Measurements from ENCODE around the gene STARD8. TPM values are rescaled to one million over a fixed set of nuclear protein-coding genes. Genes with fewer than 3 reads are reported as not detected.

STARD8 gene
- total and polyA plus RNA-seq, 2 donors (not counting 1 experiment from before 2014, with no cell fraction given): 0.33 to 0.54 TPM

DNA sequence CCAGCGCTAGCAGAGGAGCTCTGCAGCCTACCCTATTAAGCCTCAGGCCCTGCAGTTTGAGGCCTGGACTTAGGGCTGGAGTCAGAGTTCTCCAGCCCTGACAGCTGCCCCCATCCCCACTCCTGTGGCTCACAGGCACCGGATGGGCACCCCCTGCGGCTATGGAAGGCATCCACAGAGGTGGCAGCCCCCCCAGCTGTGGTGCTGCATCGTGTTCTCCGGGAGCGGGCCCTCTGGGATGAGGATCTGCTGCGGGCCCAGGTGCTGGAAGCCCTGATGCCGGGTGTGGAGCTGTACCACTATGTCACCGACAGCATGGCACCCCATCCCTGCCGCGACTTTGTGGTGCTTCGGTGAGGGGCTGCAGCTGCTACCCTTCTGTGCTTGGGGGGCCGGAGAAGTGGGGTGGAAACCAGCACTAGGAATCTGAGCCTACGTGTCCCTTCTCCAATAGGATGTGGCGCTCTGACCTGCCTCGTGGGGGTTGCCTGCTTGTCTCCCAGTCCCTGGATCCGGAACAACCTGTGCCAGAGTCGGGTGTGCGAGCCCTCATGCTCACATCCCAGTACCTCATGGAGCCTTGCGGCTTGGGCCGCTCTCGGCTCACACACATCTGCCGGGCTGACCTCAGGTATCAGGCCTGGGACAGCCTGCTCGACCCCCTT, 76.2 kb downstream of the STARD8 start:
- WGBS (ENCODE audit: insufficient coverage): 85% methylated on average over 12 of the region's 24 CpGs
- Histone ChIP-seq H3K4me1 (ENCODE audit: control insufficient read depth in 2 of 2, insufficient read depth in 2 of 2, low read length in 2 of 2) (no peaks in the 10 kb centered on the region), H3K9me3 (ENCODE audit: control extremely low read depth in 1 of 3, control insufficient read depth in 2 of 3, insufficient read depth in 1 of 3, low read length in 2 of 3) (no peaks in the 10 kb centered on the region), H3K27ac (ENCODE audit: low read length in 2 of 2) (no peak overlapping the region), H3K27me3 (replicated peaks in 1 of 4; ENCODE audit: control extremely low read depth in 1 of 4, control insufficient read depth in 3 of 4, insufficient read depth in 4 of 4, low read length in 3 of 4) (no peaks in the 10 kb centered on the region), H3K4me2 (replicated peaks; ENCODE audit: low read depth, low read length, poor library complexity, severe bottlenecking) (no peak overlapping the region), H3K36me3 (replicated peaks in 1 of 2; ENCODE audit: control extremely low read depth in 1 of 2, control insufficient read depth in 1 of 2, extremely low read depth in 1 of 2, insufficient read depth in 2 of 2, low read length in 1 of 2) (no peaks in the 10 kb centered on the region), H3K79me2 (ENCODE audit: control insufficient read depth, insufficient read depth, low read length) (no peaks in the 10 kb centered on the region), H3K4me3 (ENCODE audit: control extremely low read depth in 1 of 5, extremely low read depth in 1 of 5, insufficient read depth in 1 of 5, low read depth in 2 of 5, low read length in 4 of 5) (no peak overlapping the region), H4K20me1 (ENCODE audit: control insufficient read depth, insufficient read depth, low read length, poor library complexity, severe bottlenecking) (no peaks in the 10 kb centered on the region), H3K9ac (ENCODE audit: low read length) (no peak overlapping the region), H2AFZ (ENCODE audit: insufficient read depth, low read depth, low read length, poor library complexity, severe bottlenecking) (no peak overlapping the region)
- ChIA-PET CTCF (no interaction called here), POLR2A (no interaction called here)
- Mint-ChIP-seq H3K4me1 (no peaks in the 10 kb centered on the region), H3K4me3 (no peak overlapping the region), H3K27me3 (no peaks in the 10 kb centered on the region), H3K27ac (no peak overlapping the region), H3K9me3 (ENCODE audit: insufficient read depth) (no peaks in the 10 kb centered on the region)
- ATAC-seq (ENCODE audit: low read depth) (no peak), DNase-seq (no peak)
- TF ChIP-seq EZH2 (IDR thresholded peaks at IDR 0.05; ENCODE audit: borderline replicate concordance, insufficient read depth, low read depth, low read length, poor library complexity, severe bottlenecking): no peak
- TF ChIP-seq, protein P1, sequence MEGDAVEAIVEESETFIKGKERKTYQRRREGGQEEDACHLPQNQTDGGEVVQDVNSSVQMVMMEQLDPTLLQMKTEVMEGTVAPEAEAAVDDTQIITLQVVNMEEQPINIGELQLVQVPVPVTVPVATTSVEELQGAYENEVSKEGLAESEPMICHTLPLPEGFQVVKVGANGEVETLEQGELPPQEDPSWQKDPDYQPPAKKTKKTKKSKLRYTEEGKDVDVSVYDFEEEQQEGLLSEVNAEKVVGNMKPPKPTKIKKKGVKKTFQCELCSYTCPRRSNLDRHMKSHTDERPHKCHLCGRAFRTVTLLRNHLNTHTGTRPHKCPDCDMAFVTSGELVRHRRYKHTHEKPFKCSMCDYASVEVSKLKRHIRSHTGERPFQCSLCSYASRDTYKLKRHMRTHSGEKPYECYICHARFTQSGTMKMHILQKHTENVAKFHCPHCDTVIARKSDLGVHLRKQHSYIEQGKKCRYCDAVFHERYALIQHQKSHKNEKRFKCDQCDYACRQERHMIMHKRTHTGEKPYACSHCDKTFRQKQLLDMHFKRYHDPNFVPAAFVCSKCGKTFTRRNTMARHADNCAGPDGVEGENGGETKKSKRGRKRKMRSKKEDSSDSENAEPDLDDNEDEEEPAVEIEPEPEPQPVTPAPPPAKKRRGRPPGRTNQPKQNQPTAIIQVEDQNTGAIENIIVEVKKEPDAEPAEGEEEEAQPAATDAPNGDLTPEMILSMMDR (IDR thresholded peaks at IDR 0.05): no peak
- intact Hi-C loops (cut with micrococcal nuclease): no loop called here

DNA sequence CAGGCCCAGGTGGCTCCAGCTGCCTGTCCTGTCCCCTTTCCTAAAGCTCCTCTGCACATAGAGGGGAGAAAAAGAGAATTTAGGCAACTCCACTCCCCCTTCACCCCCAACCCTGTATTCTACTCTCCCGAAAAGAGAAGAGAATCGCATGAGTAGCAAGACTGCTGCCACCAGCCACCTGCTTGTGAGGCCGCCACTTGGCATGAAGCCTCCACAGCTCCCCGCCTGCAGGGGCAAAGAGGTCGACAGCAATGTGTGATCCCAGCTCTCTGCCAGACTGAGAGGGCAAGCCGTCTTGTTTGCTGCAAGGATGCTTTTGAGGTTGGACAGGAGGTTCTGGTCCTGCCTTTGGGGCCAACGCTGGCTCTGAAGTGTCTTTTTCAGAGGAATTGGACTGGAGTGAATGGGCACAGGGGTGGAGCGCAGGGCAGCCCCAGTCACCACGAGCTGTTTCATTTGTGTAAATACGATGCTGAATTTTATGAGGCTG, 77.1 kb downstream of the STARD8 start:
- ChIA-PET CTCF (no interaction called here), POLR2A (no interaction called here)
- ATAC-seq (ENCODE audit: low read depth): no peak
- no peaks in the 10 kb centered on the region for H3K27me3 ChIP-seq (replicated peaks in 1 of 4; ENCODE audit: control extremely low read depth in 1 of 4, control insufficient read depth in 3 of 4, insufficient read depth in 4 of 4, low read length in 3 of 4)
- no peak overlapping the region for H3K27ac ChIP-seq (ENCODE audit: low read length in 2 of 2)
- no peaks in the 10 kb centered on the region for H3K36me3 ChIP-seq (replicated peaks in 1 of 2; ENCODE audit: control extremely low read depth in 1 of 2, control insufficient read depth in 1 of 2, extremely low read depth in 1 of 2, insufficient read depth in 2 of 2, low read length in 1 of 2)
- no peak overlapping the region for H3K4me2 ChIP-seq (replicated peaks; ENCODE audit: low read depth, low read length, poor library complexity, severe bottlenecking)
- H3K4me1 ChIP-seq (ENCODE audit: control insufficient read depth in 2 of 2, insufficient read depth in 2 of 2, low read length in 2 of 2): no peaks in the 10 kb centered on the region
- H3K4me1 Mint-ChIP-seq: no peaks in the 10 kb centered on the region
- no peaks in the 10 kb centered on the region for H3K9me3 Mint-ChIP-seq (ENCODE audit: insufficient read depth)
- no peaks in the 10 kb centered on the region for H3K9me3 ChIP-seq (ENCODE audit: control extremely low read depth in 1 of 3, control insufficient read depth in 2 of 3, insufficient read depth in 1 of 3, low read length in 2 of 3)
- intact Hi-C loops (cut with micrococcal nuclease): no loop called here
- TF ChIP-seq, protein P1 (IDR thresholded peaks at IDR 0.05): no peak
- TF ChIP-seq EZH2 (IDR thresholded peaks at IDR 0.05; ENCODE audit: borderline replicate concordance, insufficient read depth, low read depth, low read length, poor library complexity, severe bottlenecking): no peak
- no peaks in the 10 kb centered on the region for H4K20me1 ChIP-seq (ENCODE audit: control insufficient read depth, insufficient read depth, low read length, poor library complexity, severe bottlenecking)
- no peak overlapping the region for H3K4me3 ChIP-seq (ENCODE audit: control extremely low read depth in 1 of 5, extremely low read depth in 1 of 5, insufficient read depth in 1 of 5, low read depth in 2 of 5, low read length in 4 of 5)
- H3K79me2 ChIP-seq (ENCODE audit: control insufficient read depth, insufficient read depth, low read length): no peaks in the 10 kb centered on the region
- H3K27me3 Mint-ChIP-seq: peaks cover 3% of the 10 kb centered on the region
- no peak overlapping the region for H3K9ac ChIP-seq (ENCODE audit: low read length)
- H3K27ac Mint-ChIP-seq: no peak overlapping the region
- H2AFZ ChIP-seq (ENCODE audit: insufficient read depth, low read depth, low read length, poor library complexity, severe bottlenecking): no peak overlapping the region
- no peak overlapping the region for H3K4me3 Mint-ChIP-seq
- DNase-seq: no peak
- WGBS (ENCODE audit: insufficient coverage): 90% methylated on average over 5 of the region's 10 CpGs

Data from B cell (primary cell).